SK-N-SH (cell line): ENCODE measurements around the gene CACNA2D3. TPM values are rescaled to one million over a fixed set of nuclear protein-coding genes. Genes with fewer than 3 reads are reported as not detected.

Source experiments
- CTCF ChIA-PET: fragments of 300-600, 350-600 bp; formaldehyde crosslinking; extraction: SDS; loops from one replicate; lab custom pipeline; 2021; lab: Yijun Ruan, JAX
- POLR2A ChIA-PET: fragments of 350-600 bp; sonication (Branson Sonifier 250); formaldehyde crosslinking; extraction: SDS; loops from one replicate; lab custom pipeline; 2020; ENCODE audit warnings: antibody characterized with exemption, inconsistent platforms; lab: Yijun Ruan, JAX
- DNase-seq: peaks from one replicate; pipeline ENCODE4 v3.0.0; 2012
- H2AFZ ChIP-seq: fragments of 200-600 bp; sonication (generic); 2 replicates; pipeline ENCODE4 v1.8.1; 2016; ENCODE audit warnings: antibody characterized with exemption, mild to moderate bottlenecking, low read depth
- H3F3A ChIP-seq: fragments of 200-600 bp; sonication (generic); replicated peaks from 2 replicates; pipeline ENCODE3; 2016; ENCODE audit warnings: antibody characterized with exemption, mild to moderate bottlenecking; ENCODE audit not compliant: insufficient read depth
- H3K27ac ChIP-seq, 2 experiments: fragments of 200-500 bp in 1 of 2; fragments of 200-600 bp in 1 of 2; sonication (Bioruptor generic) in 1 of 2; sonication (generic), shearing (Covaris generic) in 1 of 2; 2 replicates each; pipeline versions ENCODE4 v1.5.1 to v1.6.1; 2014 to 2016; ENCODE audit warnings: low read depth in 2 of 2, inconsistent platforms in 1 of 2, low read length in 1 of 2, mild to moderate bottlenecking in 1 of 2, mixed read lengths in 1 of 2
- H3K27me3 ChIP-seq: fragments of 200-600 bp; sonication (generic), shearing (Covaris generic); 2 replicates; pipeline ENCODE4 v1.6.1; 2016; ENCODE audit warnings: mixed run types; ENCODE audit not compliant: insufficient read depth
- H3K36me3 ChIP-seq, 2 experiments: fragments of 200-500 bp in 1 of 2; fragments of 200-600 bp in 1 of 2; sonication (Bioruptor generic) in 1 of 2; sonication (generic) in 1 of 2; replicated peaks in 1 of 2; 2 replicates each; pipeline versions ENCODE3 to v1.5.1; 2014 to 2016; ENCODE audit warnings: low read length in 1 of 2, mild to moderate bottlenecking in 1 of 2; ENCODE audit not compliant: insufficient read depth in 2 of 2, control insufficient read depth in 1 of 2
- H3K4me1 ChIP-seq, 2 experiments: fragments of 200-500 bp in 1 of 2; fragments of 200-600 bp in 1 of 2; sonication (Bioruptor generic) in 1 of 2; sonication (generic), shearing (Covaris generic) in 1 of 2; 2 replicates each; pipeline versions ENCODE4 v1.5.1 to v1.6.1; 2014 to 2016; ENCODE audit warnings: low read depth in 1 of 2, low read length in 1 of 2, mixed run types in 1 of 2; ENCODE audit not compliant: insufficient read depth in 2 of 2, control insufficient read depth in 1 of 2
- H3K4me2 ChIP-seq: fragments of 200-600 bp; sonication (generic), shearing (Covaris generic); 2 replicates; pipeline ENCODE4 v1.6.1; 2017; ENCODE audit warnings: mixed run types
- H3K4me3 ChIP-seq, 2 experiments: fragments of 200-500 bp in 1 of 2; fragments of 200-600 bp in 1 of 2; sonication (Bioruptor generic) in 1 of 2; sonication (generic), shearing (Covaris generic) in 1 of 2; 2 replicates each; pipeline versions ENCODE4 v1.5.1 to v1.8.1; 2014 to 2016; ENCODE audit warnings: low read depth in 2 of 2, inconsistent platforms in 1 of 2, low read length in 1 of 2, mild to moderate bottlenecking in 1 of 2, mixed read lengths in 1 of 2, moderate library complexity in 1 of 2
- H3K79me2 ChIP-seq: fragments of 200-600 bp; sonication (generic); 2 replicates; pipeline ENCODE4 v1.8.1; 2017; ENCODE audit warnings: mild to moderate bottlenecking; ENCODE audit not compliant: insufficient read depth
- H3K9ac ChIP-seq: fragments of 200-600 bp; sonication (generic); 2 replicates; pipeline ENCODE4 v1.6.1; 2017; ENCODE audit warnings: mixed run types
- H3K9me2 ChIP-seq: fragments of 200-600 bp; sonication (generic); 2 replicates; pipeline ENCODE4 v1.6.1; 2017; ENCODE audit warnings: mixed run types
- H3K9me3 ChIP-seq: fragments of 200-600 bp; sonication (generic); 2 replicates; pipeline ENCODE4 v1.6.1; 2017; ENCODE audit warnings: mixed run types, mild to moderate bottlenecking, moderate library complexity
- H4K20me1 ChIP-seq: fragments of 200-600 bp; sonication (generic); 2 replicates; pipeline ENCODE4 v1.6.1; 2017; ENCODE audit warnings: mild to moderate bottlenecking, mixed run types; ENCODE audit not compliant: insufficient read depth
- FOXJ3 ChIP-seq: sonication (generic); formaldehyde crosslinking; IDR thresholded peaks from 2 replicates; pipeline ENCODE4 v1.5.1; 2020; ENCODE audit warnings: mild to moderate bottlenecking, missing genetic modification reagents
- GABPA ChIP-seq: IDR thresholded peaks from 2 replicates; pipeline ENCODE4 v1.4.0; 2012; ENCODE audit warnings: low read depth, mild to moderate bottlenecking
- GATA2 ChIP-seq: sonication (generic); formaldehyde crosslinking; IDR thresholded peaks from 2 replicates; pipeline ENCODE4 v1.5.0; 2020; ENCODE audit warnings: mild to moderate bottlenecking, missing genetic modification reagents
- NFIC ChIP-seq: IDR thresholded peaks from 2 replicates; pipeline ENCODE4 v1.4.0; 2012; ENCODE audit warnings: borderline replicate concordance
- NRF1 ChIP-seq: IDR thresholded peaks from 2 replicates; pipeline ENCODE4 v1.6.1; 2012; ENCODE audit warnings: low read depth, mild to moderate bottlenecking, low read length
- RCOR1 ChIP-seq: fragments of 150-350 bp; IDR thresholded peaks from 2 replicates; pipeline ENCODE4 v1.6.1; 2017; ENCODE audit warnings: antibody characterized with exemption, low read length
- TEAD4 ChIP-seq: IDR thresholded peaks from 2 replicates; pipeline ENCODE4 v1.4.0; 2012; ENCODE audit warnings: mild to moderate bottlenecking, borderline replicate concordance; ENCODE audit not compliant: insufficient read depth
- WGBS: methylation state at CpG from one replicate; pipeline ENCODE4 v1.1.6; 2017; ENCODE audit warnings: low lambda C conversion rate; 5-methylcytosine and 5-hydroxymethylcytosine counted together
- polyA plus RNA-seq, 3 experiments: library from polyadenylated mRNA; depleted of rRNA; stranded (reverse); fragments of >200 nt; gene quantifications; 2 replicates each; pipeline ENCODE4 v1.2.3, GENCODE V29; 2012
- TF ChIP-seq, protein P1 (sequence below): IDR thresholded peaks from 2 replicates; pipeline ENCODE4 v1.4.0; 2012; ENCODE audit warnings: low read depth, borderline replicate concordance
- TF ChIP-seq, protein P2 (sequence below): IDR thresholded peaks from 2 replicates; pipeline ENCODE4; 2012
- TF ChIP-seq, protein P3 (sequence below): fragments of 150-350 bp; IDR thresholded peaks from 2 replicates; pipeline ENCODE4 v1.6.1; 2016; ENCODE audit warnings: mild to moderate bottlenecking, low read depth, low read length
- TF ChIP-seq, protein P4 (sequence below): fragments of 150-350 bp; IDR thresholded peaks from 2 replicates; pipeline ENCODE4 v1.6.1; 2017; ENCODE audit warnings: antibody characterized with exemption, low read length, low read depth, borderline replicate concordance
- TF ChIP-seq, protein P5 (sequence below): IDR thresholded peaks from 2 replicates; pipeline ENCODE4 v1.4.0; 2012; ENCODE audit warnings: low read depth
- TF ChIP-seq, protein P6 (sequence below): fragments of 200-600 bp; sonication (generic); IDR thresholded peaks from 2 replicates; pipeline ENCODE4 v1.6.1; 2017; ENCODE audit warnings: antibody characterized with exemption, mild to moderate bottlenecking, moderate library complexity
- TF ChIP-seq, protein P7 (sequence below): IDR thresholded peaks from 2 replicates; pipeline ENCODE4 v1.6.1; 2012; ENCODE audit warnings: mild to moderate bottlenecking, low read depth, low read length, moderate library complexity

Gene CACNA2D3
- polyA plus RNA-seq, 1 of the 3 experiments (the other 2 are of a cell fraction): 0.15 TPM

DNA sequence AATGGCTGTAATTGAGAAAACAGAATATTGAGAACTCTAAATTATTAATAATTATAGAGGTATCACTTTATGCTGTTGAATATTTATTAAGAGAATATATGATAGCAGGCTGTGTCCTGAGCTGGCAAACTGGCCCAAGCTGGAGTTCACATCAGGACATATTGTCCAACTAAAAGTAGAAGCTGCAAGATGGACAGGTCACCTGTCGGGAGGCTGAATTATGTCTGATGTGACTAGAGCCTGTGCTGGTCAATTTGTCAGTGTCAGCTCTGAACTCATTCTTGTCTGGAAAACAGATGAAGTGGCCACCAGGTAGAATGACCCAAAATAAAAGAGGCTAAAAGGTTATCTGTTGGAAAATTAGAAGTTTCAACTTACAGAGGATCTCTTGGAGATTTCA lies 413.3 kb downstream of the CACNA2D3 start:
- H3K79me2 ChIP-seq: no peaks in the 10 kb centered on the region
- H2AFZ ChIP-seq: no peak overlapping the region
- H3K9ac ChIP-seq: no peak overlapping the region
- no peaks in the 10 kb centered on the region for H4K20me1 ChIP-seq
- H3K9me3 ChIP-seq: no peaks in the 10 kb centered on the region
- DNase-seq: no peak
- H3K27me3 ChIP-seq: no peaks in the 10 kb centered on the region
- WGBS: 31% methylated on average over 1 of the region's 1 CpG
- ChIA-PET POLR2A (no interaction called here), CTCF (interaction anchor here (0.7 to 1.6 kb wide), 3 partner anchors 9 to 597 kb away, joined by 3 read pairs; no protein-coding TSS in a partner anchor)
- TF ChIP-seq NFIC (no peak), FOXJ3 (no peak), TEAD4 (no peak), GATA2 (CRISPR knock-in tag) (no peak), NRF1 (no peak), GABPA (no peak), RCOR1 (no peak)
- TF ChIP-seq, protein P1, sequence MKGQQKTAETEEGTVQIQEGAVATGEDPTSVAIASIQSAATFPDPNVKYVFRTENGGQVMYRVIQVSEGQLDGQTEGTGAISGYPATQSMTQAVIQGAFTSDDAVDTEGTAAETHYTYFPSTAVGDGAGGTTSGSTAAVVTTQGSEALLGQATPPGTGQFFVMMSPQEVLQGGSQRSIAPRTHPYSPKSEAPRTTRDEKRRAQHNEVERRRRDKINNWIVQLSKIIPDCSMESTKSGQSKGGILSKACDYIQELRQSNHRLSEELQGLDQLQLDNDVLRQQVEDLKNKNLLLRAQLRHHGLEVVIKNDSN: no peak
- TF ChIP-seq, protein P2, sequence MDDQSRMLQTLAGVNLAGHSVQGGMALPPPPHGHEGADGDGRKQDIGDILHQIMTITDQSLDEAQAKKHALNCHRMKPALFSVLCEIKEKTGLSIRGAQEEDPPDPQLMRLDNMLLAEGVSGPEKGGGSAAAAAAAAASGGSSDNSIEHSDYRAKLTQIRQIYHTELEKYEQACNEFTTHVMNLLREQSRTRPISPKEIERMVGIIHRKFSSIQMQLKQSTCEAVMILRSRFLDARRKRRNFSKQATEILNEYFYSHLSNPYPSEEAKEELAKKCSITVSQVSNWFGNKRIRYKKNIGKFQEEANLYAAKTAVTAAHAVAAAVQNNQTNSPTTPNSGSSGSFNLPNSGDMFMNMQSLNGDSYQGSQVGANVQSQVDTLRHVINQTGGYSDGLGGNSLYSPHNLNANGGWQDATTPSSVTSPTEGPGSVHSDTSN: no peak
- TF ChIP-seq, protein P3, sequence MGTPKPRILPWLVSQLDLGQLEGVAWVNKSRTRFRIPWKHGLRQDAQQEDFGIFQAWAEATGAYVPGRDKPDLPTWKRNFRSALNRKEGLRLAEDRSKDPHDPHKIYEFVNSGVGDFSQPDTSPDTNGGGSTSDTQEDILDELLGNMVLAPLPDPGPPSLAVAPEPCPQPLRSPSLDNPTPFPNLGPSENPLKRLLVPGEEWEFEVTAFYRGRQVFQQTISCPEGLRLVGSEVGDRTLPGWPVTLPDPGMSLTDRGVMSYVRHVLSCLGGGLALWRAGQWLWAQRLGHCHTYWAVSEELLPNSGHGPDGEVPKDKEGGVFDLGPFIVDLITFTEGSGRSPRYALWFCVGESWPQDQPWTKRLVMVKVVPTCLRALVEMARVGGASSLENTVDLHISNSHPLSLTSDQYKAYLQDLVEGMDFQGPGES: no peak
- TF ChIP-seq, protein P4, sequence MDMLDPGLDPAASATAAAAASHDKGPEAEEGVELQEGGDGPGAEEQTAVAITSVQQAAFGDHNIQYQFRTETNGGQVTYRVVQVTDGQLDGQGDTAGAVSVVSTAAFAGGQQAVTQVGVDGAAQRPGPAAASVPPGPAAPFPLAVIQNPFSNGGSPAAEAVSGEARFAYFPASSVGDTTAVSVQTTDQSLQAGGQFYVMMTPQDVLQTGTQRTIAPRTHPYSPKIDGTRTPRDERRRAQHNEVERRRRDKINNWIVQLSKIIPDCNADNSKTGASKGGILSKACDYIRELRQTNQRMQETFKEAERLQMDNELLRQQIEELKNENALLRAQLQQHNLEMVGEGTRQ: no peak
- TF ChIP-seq, protein P5, sequence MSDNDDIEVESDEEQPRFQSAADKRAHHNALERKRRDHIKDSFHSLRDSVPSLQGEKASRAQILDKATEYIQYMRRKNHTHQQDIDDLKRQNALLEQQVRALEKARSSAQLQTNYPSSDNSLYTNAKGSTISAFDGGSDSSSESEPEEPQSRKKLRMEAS: no peak
- no peaks in the 10 kb centered on the region for H3K4me1 ChIP-seq
- no peaks in the 10 kb centered on the region for H3K9me2 ChIP-seq
- no peak overlapping the region for H3K27ac ChIP-seq
- no peak overlapping the region for H3K4me3 ChIP-seq
- H3K4me2 ChIP-seq: no peak overlapping the region
- no peaks in the 10 kb centered on the region for H3K36me3 ChIP-seq
- no peaks in the 10 kb centered on the region for H3F3A ChIP-seq

DNA sequence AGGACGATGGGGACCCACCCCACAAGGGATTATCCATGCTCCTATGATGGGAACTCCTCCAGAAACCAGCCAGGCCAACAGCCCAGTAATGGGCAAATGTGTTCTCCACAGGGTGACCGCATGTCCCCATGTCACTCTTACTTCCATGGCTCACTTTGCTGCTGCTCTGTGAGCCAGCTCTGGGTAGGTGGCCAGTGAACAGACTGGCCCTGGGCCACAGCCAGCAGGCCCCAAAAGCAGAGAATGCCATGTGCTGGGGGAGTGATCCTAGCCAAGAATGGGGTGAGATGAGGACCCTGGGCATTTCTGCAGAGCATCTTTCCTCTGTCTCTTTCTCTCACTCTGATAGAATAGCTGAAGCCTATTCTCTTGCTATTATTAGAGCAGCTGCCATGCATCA lies 414.1 kb downstream of the CACNA2D3 start:
- CTCF ChIA-PET: interaction anchor here (0.6 to 2.4 kb wide), 4 partner anchors 8 to 1789 kb away, joined by 3 to 7 read pairs (median 3); no protein-coding TSS in a partner anchor
- Histone ChIP-seq H3K27me3 (no peaks in the 10 kb centered on the region), H3K9me2 (no peaks in the 10 kb centered on the region), H4K20me1 (no peaks in the 10 kb centered on the region)
- no peak for DNase-seq
- TF ChIP-seq GABPA: no peak
- TF ChIP-seq, protein P6, sequence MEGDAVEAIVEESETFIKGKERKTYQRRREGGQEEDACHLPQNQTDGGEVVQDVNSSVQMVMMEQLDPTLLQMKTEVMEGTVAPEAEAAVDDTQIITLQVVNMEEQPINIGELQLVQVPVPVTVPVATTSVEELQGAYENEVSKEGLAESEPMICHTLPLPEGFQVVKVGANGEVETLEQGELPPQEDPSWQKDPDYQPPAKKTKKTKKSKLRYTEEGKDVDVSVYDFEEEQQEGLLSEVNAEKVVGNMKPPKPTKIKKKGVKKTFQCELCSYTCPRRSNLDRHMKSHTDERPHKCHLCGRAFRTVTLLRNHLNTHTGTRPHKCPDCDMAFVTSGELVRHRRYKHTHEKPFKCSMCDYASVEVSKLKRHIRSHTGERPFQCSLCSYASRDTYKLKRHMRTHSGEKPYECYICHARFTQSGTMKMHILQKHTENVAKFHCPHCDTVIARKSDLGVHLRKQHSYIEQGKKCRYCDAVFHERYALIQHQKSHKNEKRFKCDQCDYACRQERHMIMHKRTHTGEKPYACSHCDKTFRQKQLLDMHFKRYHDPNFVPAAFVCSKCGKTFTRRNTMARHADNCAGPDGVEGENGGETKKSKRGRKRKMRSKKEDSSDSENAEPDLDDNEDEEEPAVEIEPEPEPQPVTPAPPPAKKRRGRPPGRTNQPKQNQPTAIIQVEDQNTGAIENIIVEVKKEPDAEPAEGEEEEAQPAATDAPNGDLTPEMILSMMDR: no peak
- TF ChIP-seq, protein P7, sequence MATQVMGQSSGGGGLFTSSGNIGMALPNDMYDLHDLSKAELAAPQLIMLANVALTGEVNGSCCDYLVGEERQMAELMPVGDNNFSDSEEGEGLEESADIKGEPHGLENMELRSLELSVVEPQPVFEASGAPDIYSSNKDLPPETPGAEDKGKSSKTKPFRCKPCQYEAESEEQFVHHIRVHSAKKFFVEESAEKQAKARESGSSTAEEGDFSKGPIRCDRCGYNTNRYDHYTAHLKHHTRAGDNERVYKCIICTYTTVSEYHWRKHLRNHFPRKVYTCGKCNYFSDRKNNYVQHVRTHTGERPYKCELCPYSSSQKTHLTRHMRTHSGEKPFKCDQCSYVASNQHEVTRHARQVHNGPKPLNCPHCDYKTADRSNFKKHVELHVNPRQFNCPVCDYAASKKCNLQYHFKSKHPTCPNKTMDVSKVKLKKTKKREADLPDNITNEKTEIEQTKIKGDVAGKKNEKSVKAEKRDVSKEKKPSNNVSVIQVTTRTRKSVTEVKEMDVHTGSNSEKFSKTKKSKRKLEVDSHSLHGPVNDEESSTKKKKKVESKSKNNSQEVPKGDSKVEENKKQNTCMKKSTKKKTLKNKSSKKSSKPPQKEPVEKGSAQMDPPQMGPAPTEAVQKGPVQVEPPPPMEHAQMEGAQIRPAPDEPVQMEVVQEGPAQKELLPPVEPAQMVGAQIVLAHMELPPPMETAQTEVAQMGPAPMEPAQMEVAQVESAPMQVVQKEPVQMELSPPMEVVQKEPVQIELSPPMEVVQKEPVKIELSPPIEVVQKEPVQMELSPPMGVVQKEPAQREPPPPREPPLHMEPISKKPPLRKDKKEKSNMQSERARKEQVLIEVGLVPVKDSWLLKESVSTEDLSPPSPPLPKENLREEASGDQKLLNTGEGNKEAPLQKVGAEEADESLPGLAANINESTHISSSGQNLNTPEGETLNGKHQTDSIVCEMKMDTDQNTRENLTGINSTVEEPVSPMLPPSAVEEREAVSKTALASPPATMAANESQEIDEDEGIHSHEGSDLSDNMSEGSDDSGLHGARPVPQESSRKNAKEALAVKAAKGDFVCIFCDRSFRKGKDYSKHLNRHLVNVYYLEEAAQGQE: no peak
- TF ChIP-seq, all 33 proteins: peak for 0
- H3K9ac ChIP-seq: no peak overlapping the region
- H3K4me2 ChIP-seq: no peak overlapping the region
- no peaks in the 10 kb centered on the region for H3K79me2 ChIP-seq
- H3F3A ChIP-seq: no peaks in the 10 kb centered on the region
- H3K9me3 ChIP-seq: no peaks in the 10 kb centered on the region
- H3K4me1 ChIP-seq: no peaks in the 10 kb centered on the region
- H3K4me3 ChIP-seq: no peak overlapping the region
- no peak overlapping the region for H2AFZ ChIP-seq
- WGBS: 0% methylated on average over 1 of the region's 2 CpGs
- H3K36me3 ChIP-seq: no peaks in the 10 kb centered on the region
- POLR2A ChIA-PET: no interaction called here
- no peak overlapping the region for H3K27ac ChIP-seq
